GM23338 (cell line): ENCODE results near the gene WWOX. TPM values are rescaled to one million over a fixed set of nuclear protein-coding genes. Genes with fewer than 3 reads are reported as not detected.

ENCODE experiments used
- ATAC-seq: fragments of 200-7000 bp; cut with Tn5 transposase; 3 replicates; pipeline ENCODE4 v1.9.1; 2020
- DNase-seq: peaks from one replicate; pipeline ENCODE4 v3.0.0-alpha.2; 2015; ENCODE audit warnings: low spot score
- H2AFZ ChIP-seq: fragments of 200-600 bp; sonication (generic); 2 replicates; pipeline ENCODE4 v1.8.0; 2016; ENCODE audit warnings: antibody characterized with exemption, mild to moderate bottlenecking, moderate library complexity
- H3F3A ChIP-seq: fragments of 200-600 bp; sonication (generic); replicated peaks from 2 replicates; pipeline ENCODE4 v1.8.0; 2017; ENCODE audit warnings: antibody characterized with exemption, mixed run types, low read depth
- H3K27ac ChIP-seq: fragments of 200-600 bp; sonication (generic); 2 replicates; pipeline ENCODE4 v1.6.1; 2016; ENCODE audit warnings: low read depth
- H3K27me3 ChIP-seq: fragments of 200-600 bp; sonication (generic); 2 replicates; pipeline ENCODE4 v1.8.0; 2016; ENCODE audit warnings: mild to moderate bottlenecking, mixed run types, moderate library complexity; ENCODE audit not compliant: insufficient read depth
- H3K36me3 ChIP-seq: fragments of 200-600 bp; sonication (generic); 2 replicates; pipeline ENCODE4 v1.8.0; 2016; ENCODE audit warnings: mild to moderate bottlenecking; ENCODE audit not compliant: insufficient read depth
- H3K4me1 ChIP-seq: fragments of 200-600 bp; sonication (generic); 2 replicates; pipeline ENCODE4 v1.8.0; 2016; ENCODE audit warnings: mild to moderate bottlenecking, moderate library complexity; ENCODE audit not compliant: insufficient read depth
- H3K4me2 ChIP-seq: fragments of 200-600 bp; sonication (generic); 2 replicates; pipeline ENCODE4 v1.7.1; 2017; ENCODE audit warnings: mixed run types
- H3K4me3 ChIP-seq: fragments of 200-600 bp; sonication (generic); 2 replicates; pipeline ENCODE4 v1.6.1; 2016; ENCODE audit warnings: mixed run types
- H3K79me2 ChIP-seq: fragments of 200-600 bp; sonication (generic); replicated peaks from 2 replicates; pipeline ENCODE4 v1.8.0; 2017; ENCODE audit warnings: mild to moderate bottlenecking; ENCODE audit not compliant: insufficient read depth
- H3K9me2 ChIP-seq: fragments of 200-600 bp; sonication (generic); 2 replicates; pipeline ENCODE4 v1.8.0; 2017; ENCODE audit not compliant: insufficient read depth
- H4K20me1 ChIP-seq: fragments of 200-600 bp; sonication (generic); replicated peaks from 2 replicates; pipeline ENCODE4 v1.8.0; 2017; ENCODE audit warnings: mild to moderate bottlenecking; ENCODE audit not compliant: insufficient read depth
- H3K27ac Mint-ChIP-seq: 2 replicates; pipeline ENCODE4 v1.8.0; 2020; ENCODE audit warnings: inconsistent platforms, mild to moderate bottlenecking, moderate library complexity, mixed read lengths
- H3K27me3 Mint-ChIP-seq: 3 replicates; pipeline ENCODE4 v1.8.0; 2022; ENCODE audit warnings: low read depth, mild to moderate bottlenecking, moderate library complexity, mixed read lengths, inconsistent platforms; ENCODE audit not compliant: insufficient read depth, poor library complexity
- H3K36me3 Mint-ChIP-seq: 3 replicates; pipeline ENCODE4 v1.8.0; 2021; ENCODE audit warnings: low read depth, mild to moderate bottlenecking, inconsistent platforms, moderate library complexity, mixed read lengths
- H3K4me1 Mint-ChIP-seq: 3 replicates; pipeline ENCODE4 v1.8.0; 2020; ENCODE audit warnings: mild to moderate bottlenecking, inconsistent platforms, mixed read lengths
- H3K4me3 Mint-ChIP-seq: 3 replicates; pipeline ENCODE4 v1.8.0; 2021; ENCODE audit warnings: moderate library complexity, mild to moderate bottlenecking, inconsistent platforms, mixed read lengths
- H3K9me3 Mint-ChIP-seq: 3 replicates; pipeline ENCODE4 v1.8.0; 2020; ENCODE audit warnings: moderate library complexity, mild to moderate bottlenecking, inconsistent platforms, mixed read lengths
- CTCF ChIP-seq, 2 experiments: fragments of 200-600 bp in 1 of 2; sonication (generic) in 1 of 2; conservative IDR thresholded peaks; 2 replicates each; pipeline versions ENCODE4 v1.5.1 to v1.6.1; 2016 to 2017; ENCODE audit warnings: antibody characterized with exemption in 2 of 2, low read depth in 2 of 2, mild to moderate bottlenecking in 2 of 2, moderate library complexity in 1 of 2
- JUNB ChIP-seq: IDR thresholded peaks from one replicate; pipeline ENCODE4 v1.6.1; 2016; ENCODE audit warnings: antibody characterized with exemption; ENCODE audit not compliant: unreplicated experiment
- REST ChIP-seq: IDR thresholded peaks from one replicate; pipeline ENCODE4 v1.6.1; 2018; ENCODE audit warnings: antibody characterized with exemption; ENCODE audit not compliant: unreplicated experiment
- STAT1 ChIP-seq: IDR thresholded peaks from one replicate; pipeline ENCODE4 v1.6.1; 2016; ENCODE audit warnings: antibody characterized with exemption; ENCODE audit not compliant: unreplicated experiment
- ZNF114 ChIP-seq: fragments of 250-450 bp; sonication (Bioruptor Pico); IDR thresholded peaks from 2 replicates; pipeline ENCODE4 v1.5.0; 2020; ENCODE audit warnings: mild to moderate bottlenecking, moderate library complexity
- polyA plus RNA-seq: library from polyadenylated mRNA; unstranded; fragments of >200 nt; fragmentation: Nextera tagmentation; extraction: Ambion mirVana; gene quantifications from 2 replicates; pipeline ENCODE4 v1.2.1, GENCODE V29; 2016
- total RNA-seq: library from RNA; depleted of rRNA; stranded (reverse); fragments of >200 nt; shearing (Covaris generic); gene quantifications from 2 replicates; pipeline ENCODE4 v1.2.3, GENCODE V29; 2014

Gene WWOX
- total and polyA plus RNA-seq, 2 experiments from 2014 or later = 10.0 to 19.3 TPM

GRCh38 chr16:78364556-78364880, 265.1 kb downstream of the WWOX start (continued):
- TF ChIP-seq REST (no peak), STAT1 (no peak), CTCF (conservative IDR thresholded peaks at IDR 0.05; ENCODE audit: low read depth in 2 of 2) (no peak), JUNB (no peak)

- H3K27me3 Mint-ChIP-seq = no peaks in the 10 kb centered on the region
Measured at GRCh38 chr16:78365366-78365765, 265.9 kb downstream of the WWOX start.

More at GRCh38 chr16:78365366-78365765, 265.9 kb downstream of the WWOX start:
- Histone ChIP-seq H3K27me3 (no peaks in the 10 kb centered on the region), H3F3A (no peaks in the 10 kb centered on the region), H3K4me2 (no peak overlapping the region), H2AFZ (no peak overlapping the region), H3K9me2 (no peaks in the 10 kb centered on the region), H4K20me1 (no peaks in the 10 kb centered on the region), H3K4me3 (no peak overlapping the region), H3K27ac (no peak overlapping the region), H3K36me3 (no peaks in the 10 kb centered on the region), H3K79me2 (no peaks in the 10 kb centered on the region), H3K4me1 (no peaks in the 10 kb centered on the region)
- H3K27ac Mint-ChIP-seq = no peak overlapping the region
- H3K4me1 Mint-ChIP-seq = peaks cover 5% of the 10 kb centered on the region
- H3K4me3 Mint-ChIP-seq = no peak overlapping the region
- H3K36me3 Mint-ChIP-seq = no peaks in the 10 kb centered on the region
- H3K9me3 Mint-ChIP-seq = no peaks in the 10 kb centered on the region
- no peak for TF ChIP-seq ZNF114 (CRISPR knock-in tag)
- TF ChIP-seq CTCF (conservative IDR thresholded peaks at IDR 0.05; ENCODE audit: low read depth in 2 of 2) = no peak
- DNase-seq (no peak), ATAC-seq (no peak)
